ENCODE measurements around the gene ARL17B. TPM values are rescaled to one million over a fixed set of nuclear protein-coding genes. Genes with fewer than 3 reads are reported as not detected.
"Not testable (repeated sequence)": the region's sequence is repeated elsewhere in the genome, so short reads cannot be mapped to it uniquely, and the experiment has no call there.

Gene ARL17B
- total RNA-seq, 6 experiments from 2014 or later, result 3.5 to 13.5 (median 12.3) TPM

DNA sequence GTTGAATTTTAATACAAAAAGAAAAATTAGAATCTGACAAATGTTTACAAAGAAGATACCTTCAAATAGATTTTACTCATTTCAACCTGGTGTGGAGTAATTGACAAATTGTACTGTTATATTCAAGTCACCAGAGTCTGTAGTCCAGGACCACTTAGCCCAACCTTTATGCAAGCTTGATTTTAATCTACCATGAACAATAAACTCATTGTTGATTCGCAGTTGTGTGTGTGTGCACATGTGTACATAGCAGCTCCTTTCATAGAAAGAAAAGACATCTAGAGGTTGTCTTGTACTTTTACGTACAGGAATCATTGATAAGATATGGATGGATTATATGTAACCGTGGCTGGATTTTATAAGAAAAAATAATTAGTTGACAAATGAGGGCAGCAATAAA is 87.3 kb downstream of the ARL17B start:
- H3K27me3 ChIP-seq, result no peaks in the 10 kb centered on the region
- ATAC-seq, result no peak
- WGBS (ENCODE audit: insufficient coverage, low coverage, low lambda C conversion rate, missing lambda C conversion rate), result 72% methylated on average over 3 of the region's 3 CpGs
- no peak for TF ChIP-seq POLR2A (IDR thresholded peaks at IDR 0.05)
- TF ChIP-seq, protein P1, sequence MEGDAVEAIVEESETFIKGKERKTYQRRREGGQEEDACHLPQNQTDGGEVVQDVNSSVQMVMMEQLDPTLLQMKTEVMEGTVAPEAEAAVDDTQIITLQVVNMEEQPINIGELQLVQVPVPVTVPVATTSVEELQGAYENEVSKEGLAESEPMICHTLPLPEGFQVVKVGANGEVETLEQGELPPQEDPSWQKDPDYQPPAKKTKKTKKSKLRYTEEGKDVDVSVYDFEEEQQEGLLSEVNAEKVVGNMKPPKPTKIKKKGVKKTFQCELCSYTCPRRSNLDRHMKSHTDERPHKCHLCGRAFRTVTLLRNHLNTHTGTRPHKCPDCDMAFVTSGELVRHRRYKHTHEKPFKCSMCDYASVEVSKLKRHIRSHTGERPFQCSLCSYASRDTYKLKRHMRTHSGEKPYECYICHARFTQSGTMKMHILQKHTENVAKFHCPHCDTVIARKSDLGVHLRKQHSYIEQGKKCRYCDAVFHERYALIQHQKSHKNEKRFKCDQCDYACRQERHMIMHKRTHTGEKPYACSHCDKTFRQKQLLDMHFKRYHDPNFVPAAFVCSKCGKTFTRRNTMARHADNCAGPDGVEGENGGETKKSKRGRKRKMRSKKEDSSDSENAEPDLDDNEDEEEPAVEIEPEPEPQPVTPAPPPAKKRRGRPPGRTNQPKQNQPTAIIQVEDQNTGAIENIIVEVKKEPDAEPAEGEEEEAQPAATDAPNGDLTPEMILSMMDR (IDR thresholded peaks at IDR 0.05), result no peak
- H3K27ac ChIP-seq, result no peak overlapping the region
- DNase-seq, result no peak
- intact Hi-C loops (cut with DNase I), result loop anchor here in 1 of 2 donors (10.0 kb wide), 1 partner anchor 79 kb away; the partner anchor contains the start of gene KANSL1
- H3K4me1 ChIP-seq, result no peaks in the 10 kb centered on the region
- no peaks in the 10 kb centered on the region for H3K9me3 ChIP-seq
- no peak overlapping the region for H3K4me3 ChIP-seq
- no peaks in the 10 kb centered on the region for H3K36me3 ChIP-seq

DNA sequence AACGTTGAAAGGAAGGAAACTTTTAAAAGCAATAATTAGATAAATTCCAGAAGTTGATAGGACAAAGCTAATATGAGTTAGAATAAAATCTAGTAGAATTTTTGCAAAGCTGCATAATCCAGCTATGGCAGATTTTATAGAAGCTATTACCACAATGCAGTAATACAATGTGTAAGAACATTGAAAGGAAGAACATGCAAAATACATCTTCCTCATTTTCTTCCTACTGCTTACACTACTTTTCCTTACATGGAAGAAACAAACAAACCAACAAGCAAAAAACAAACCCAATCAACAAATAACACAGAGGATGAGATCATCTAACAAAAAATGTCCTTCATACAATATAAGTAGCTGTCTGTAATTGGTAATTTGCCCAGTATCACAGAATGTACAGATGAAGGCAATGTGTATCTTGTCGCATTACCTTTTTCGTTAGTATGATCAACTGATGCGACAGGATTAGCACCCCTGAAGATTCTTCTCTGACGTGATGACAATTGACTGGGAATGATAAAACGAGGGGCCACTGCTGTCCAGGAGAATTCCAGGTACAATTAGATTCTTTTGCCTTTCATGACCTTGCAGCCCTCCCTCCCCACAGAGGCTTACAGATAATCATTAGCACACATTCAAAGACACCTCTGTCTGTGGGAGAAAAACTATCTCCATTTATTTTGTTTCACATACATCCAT is 87.9 kb downstream of the ARL17B start:
- TF ChIP-seq, protein P1 (IDR thresholded peaks at IDR 0.05), result no peak
- no peak for TF ChIP-seq POLR2A (IDR thresholded peaks at IDR 0.05)
- no peaks in the 10 kb centered on the region for H3K4me1 ChIP-seq
- H3K9me3 ChIP-seq, result no peaks in the 10 kb centered on the region
- intact Hi-C loops (cut with DNase I), result loop anchor here in 1 of 2 donors (10.0 kb wide), 1 partner anchor 79 kb away; the partner anchor contains the start of gene KANSL1
- WGBS (ENCODE audit: insufficient coverage, low coverage, low lambda C conversion rate, missing lambda C conversion rate), result 58% methylated on average over 6 of the region's 6 CpGs
- no peak overlapping the region for H3K27ac ChIP-seq
- H3K36me3 ChIP-seq, result no peaks in the 10 kb centered on the region
- no peak overlapping the region for H3K4me3 ChIP-seq
- no peaks in the 10 kb centered on the region for H3K27me3 ChIP-seq
- no peak for DNase-seq
- ATAC-seq, result no peak

DNA sequence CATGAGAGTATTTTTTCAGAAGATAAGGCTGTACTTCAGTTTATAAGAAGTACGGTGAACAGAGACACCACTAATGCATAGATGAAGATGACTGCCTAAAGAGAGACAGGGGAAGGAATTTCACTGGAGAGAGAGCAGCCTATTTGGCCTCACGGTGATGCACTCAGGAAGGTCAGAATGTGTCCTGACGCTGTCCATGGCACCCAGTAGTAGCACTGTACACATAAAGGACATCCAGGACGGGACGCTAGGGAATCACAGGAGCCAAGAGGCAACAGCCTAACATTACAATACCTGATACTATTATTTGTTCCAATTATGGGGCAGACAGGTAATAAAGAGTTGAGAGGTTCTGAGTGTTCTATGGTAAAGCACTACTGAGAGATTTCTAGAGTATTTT is 91.5 kb downstream of the ARL17B start:
- no peak for TF ChIP-seq POLR2A (IDR thresholded peaks at IDR 0.05)
- TF ChIP-seq, protein P1 (IDR thresholded peaks at IDR 0.05), result no peak

DNA sequence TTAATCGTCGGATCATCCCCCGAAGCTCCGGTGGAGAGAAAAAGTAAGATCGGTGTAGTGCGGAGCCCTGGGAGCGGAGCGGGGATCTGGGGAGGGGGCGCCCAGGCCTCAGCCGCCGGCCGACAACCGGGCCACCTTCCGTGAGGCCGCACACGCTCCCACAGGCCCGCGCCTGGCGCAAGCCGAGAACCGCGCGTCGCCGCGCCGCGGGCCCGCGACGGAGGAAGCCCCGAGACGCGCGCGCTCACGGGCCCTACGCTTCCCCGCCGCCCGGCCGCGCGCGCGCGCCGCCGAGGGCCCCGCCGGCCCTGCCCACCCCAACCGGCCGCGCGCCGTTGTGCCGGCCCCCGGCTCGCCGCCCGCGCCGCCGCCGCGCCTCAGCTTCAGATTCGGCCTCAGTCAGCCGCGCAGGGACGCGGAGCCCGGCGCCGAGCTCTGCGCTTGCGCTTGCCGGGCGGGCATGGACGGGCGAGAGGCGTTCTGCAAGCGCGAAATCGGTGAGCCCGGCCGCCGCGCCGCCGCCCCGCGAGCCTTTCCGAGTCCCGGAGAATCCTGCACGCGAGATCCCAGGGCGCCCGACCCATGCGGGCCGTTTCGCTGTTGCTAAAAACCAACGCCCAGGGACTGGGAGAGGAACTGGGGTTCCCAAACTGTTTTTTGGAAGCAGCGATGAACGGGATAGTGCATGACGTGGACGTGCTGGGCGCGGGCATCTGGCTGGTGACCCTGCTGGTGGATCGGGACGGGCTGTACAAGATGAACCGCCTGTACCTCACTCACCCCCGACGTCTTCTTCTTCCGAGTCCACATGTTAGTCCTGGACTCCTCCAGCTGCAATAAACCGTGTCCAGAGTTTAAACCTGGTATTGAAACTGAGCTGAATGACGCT is 94.7 kb downstream of the ARL17B start:
- Histone ChIP-seq H3K4me3 (peak overlapping the region; percentile 73 to 84 (median 81)), H3K27ac (peak overlapping the region; percentile 81 to 85 (median 82)), H3K36me3 (no peaks in the 10 kb centered on the region), H3K9me3 (no peaks in the 10 kb centered on the region), H3K27me3 (no peaks in the 10 kb centered on the region), H3K4me1 (peaks cover 0 to 4% (median 0%) of the 10 kb centered on the region in 4 donors)
- DNase-seq, result peak; percentile 88 to 94 (median 89)
- peak; percentile 87 to 96 (median 93) for ATAC-seq
- 1% methylated on average over 20 of the region's 116 CpGs for WGBS (ENCODE audit: insufficient coverage, low coverage, low lambda C conversion rate, missing lambda C conversion rate)
- TF ChIP-seq, protein P1 (IDR thresholded peaks at IDR 0.05), result no peak
- TF ChIP-seq POLR2A (IDR thresholded peaks at IDR 0.05), result peak; percentile 70
- intact Hi-C loops (cut with DNase I), result no loop called here

More for the DNA sequence above, 91.5 kb downstream of the ARL17B start:
- Histone ChIP-seq H3K36me3 (no peaks in the 10 kb centered on the region), H3K27ac (no peak overlapping the region), H3K9me3 (no peaks in the 10 kb centered on the region), H3K4me1 (peaks cover 0 to 4% (median 0%) of the 10 kb centered on the region in 4 donors), H3K4me3 (no peak overlapping the region), H3K27me3 (no peaks in the 10 kb centered on the region)
- DNase-seq (no peak), ATAC-seq (peak in 1 of 4 donors; percentile 5)
- WGBS (ENCODE audit: insufficient coverage, low coverage, low lambda C conversion rate, missing lambda C conversion rate), result 42% methylated on average over 5 of the region's 5 CpGs
- intact Hi-C loops (cut with DNase I), result loop anchor here in 1 of 2 donors (10.0 kb wide), 1 partner anchor 75 kb away; the partner anchor contains the start of gene KANSL1

DNA sequence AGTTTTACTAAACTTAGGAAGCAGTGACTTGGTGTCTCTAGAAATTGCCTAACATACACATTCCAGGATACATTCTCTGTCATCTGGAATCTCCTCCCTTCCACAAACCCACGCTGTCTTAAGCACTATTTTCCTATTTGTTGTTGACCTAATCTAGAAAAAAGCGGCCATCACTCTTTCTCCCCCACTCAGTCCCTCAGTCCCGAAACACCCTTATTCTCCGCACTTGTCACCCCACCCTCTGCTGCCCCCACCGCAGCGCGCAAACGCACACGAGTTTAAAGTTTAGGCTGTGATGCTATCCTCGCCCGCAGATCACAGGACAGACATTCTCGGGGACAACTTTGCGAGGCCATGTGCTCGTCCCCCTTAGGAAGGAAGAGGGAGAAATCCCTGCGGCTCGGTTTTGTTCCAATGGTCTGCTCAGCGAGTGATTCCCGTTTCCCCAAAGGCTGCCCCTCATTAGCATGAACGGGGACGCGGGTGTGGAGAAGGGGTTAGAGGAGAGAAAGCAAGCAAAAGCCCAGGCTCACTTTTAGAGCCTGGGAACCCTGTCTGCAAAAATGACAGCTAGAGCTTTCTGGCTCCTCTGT is 95.4 kb downstream of the ARL17B start:
- peak in 2 of 4 donors; percentile 5 to 21 for ATAC-seq

More for the DNA sequence above, 95.4 kb downstream of the ARL17B start:
- intact Hi-C loops (cut with DNase I); H3K4me1 ChIP-seq; H3K27me3 ChIP-seq; DNase-seq; H3K36me3 ChIP-seq; H3K9me3 ChIP-seq: not testable (repeated sequence)
- Histone ChIP-seq H3K27ac (peak overlapping the region; percentile 66 to 80 (median 76)), H3K4me3 (peak overlapping the region; percentile 40 to 60 (median 48))
- WGBS (ENCODE audit: insufficient coverage, low coverage, low lambda C conversion rate, missing lambda C conversion rate), result 26% methylated on average over 18 of the region's 21 CpGs

Data from right lobe of liver (tissue), 6 donors.